Mammary epithelial cell (primary cell): ENCODE measurements around the gene GNAI3.

Experiments
- CTCF ChIP-seq, 2 donors: IDR thresholded peaks in 1 of 2; conservative IDR thresholded peaks in 1 of 2; 2 replicates each; pipeline ENCODE4 v1.5.1; 2011 to 2012; ENCODE audit warnings: inconsistent platforms in 2 of 2, low read length in 2 of 2, mild to moderate bottlenecking in 2 of 2, control low read depth in 1 of 2, low read depth in 1 of 2; ENCODE audit not compliant: insufficient read depth in 1 of 2; ENCODE audit errors: extremely low read depth in 1 of 2
- EZH2 ChIP-seq: IDR thresholded peaks from 2 replicates; pipeline ENCODE4 v1.6.1; 2012; ENCODE audit warnings: low read length, inconsistent platforms, borderline replicate concordance

GRCh38 chr1:109521002-109521951, 27.1 kb upstream of the GNAI3 start:
- TF ChIP-seq CTCF (conservative IDR thresholded peaks at IDR 0.05 in 1 of 2, IDR thresholded peaks at IDR 0.05 in 1 of 2; ENCODE audit: extremely low read depth in 1 of 2, insufficient read depth in 1 of 2, low read depth in 1 of 2, low read length in 2 of 2) = no peak
- TF ChIP-seq EZH2 = no peak
